Measurements from ENCODE around the gene RIT1. TPM values are rescaled to one million over a fixed set of nuclear protein-coding genes. Genes with fewer than 3 reads are reported as not detected.

RIT1 gene
- total and polyA plus RNA-seq, 2 of the 13 experiments (the other 11 are each of a cell fraction or from before 2014, with no cell fraction given), result 12.2 to 32.2 TPM

- TF ChIP-seq ZBTB42 (CRISPR knock-in tag; IDR thresholded peaks at IDR 0.05) (no peak), POLR2AphosphoS5 (IDR thresholded peaks at IDR 0.05; ENCODE audit: low read depth, low read length) (peak; percentile 49), HDAC1 (CRISPR knock-in tag; IDR thresholded peaks at IDR 0.05) (peak; percentile 57), ZNF251 (CRISPR knock-in tag; IDR thresholded peaks at IDR 0.05) (no peak), GATAD1 (CRISPR knock-in tag; IDR thresholded peaks at IDR 0.05) (0 out of 2 replicates have a peak, but pooled peaks have one; percentile 46), TFDP2 (CRISPR knock-in tag; IDR thresholded peaks at IDR 0.05) (0 out of 2 replicates have a peak, but pooled peaks have one; percentile 6), CTCF (CRISPR knock-in tag; IDR thresholded peaks at IDR 0.05) (0 out of 2 replicates have a peak, but pooled peaks have one; percentile 26), RERE (CRISPR knock-in tag; IDR thresholded peaks at IDR 0.05; ENCODE audit: low read depth) (no peak), ZFYVE20 (CRISPR knock-in tag; IDR thresholded peaks at IDR 0.05; ENCODE audit: borderline replicate concordance, low read depth) (no peak), ZNF136 (CRISPR knock-in tag; IDR thresholded peaks at IDR 0.05; ENCODE audit: low read depth) (no peak), RCOR2 (CRISPR knock-in tag; IDR thresholded peaks at IDR 0.05) (peak; percentile 64), FOXP1 (IDR thresholded peaks at IDR 0.05) (no peak), FOXP1 (CRISPR knock-in tag; IDR thresholded peaks at IDR 0.05) (no peak), SP4 (CRISPR knock-in tag; IDR thresholded peaks at IDR 0.05) (peak; percentile 54; the same call in 1 of the 2 replicates), ZNF503 (CRISPR knock-in tag; IDR thresholded peaks at IDR 0.05) (0 out of 2 replicates have a peak, but pooled peaks have one; percentile 33), ZNF33A (CRISPR knock-in tag; IDR thresholded peaks at IDR 0.05; ENCODE audit: borderline replicate concordance) (no peak), ZSCAN22 (CRISPR knock-in tag; IDR thresholded peaks at IDR 0.05) (no peak), ZNF263 (CRISPR knock-in tag; IDR thresholded peaks at IDR 0.05) (peak; percentile 91), ERF (CRISPR knock-in tag; IDR thresholded peaks at IDR 0.05) (peak; percentile 62; the same call in 1 of the 2 replicates), ZNF772 (CRISPR knock-in tag; IDR thresholded peaks at IDR 0.05) (peak; percentile 50; the same call in 1 of the 2 replicates)
Observed at GRCh38 chr1:155859234-155859829, 51.8 kb downstream of the RIT1 start, which contains the start of gene SYT11 (continued).
